GM23248 (cell line): Measurements from ENCODE around the gene C17orf114.

ENCODE experiments used
- EZH2 ChIP-seq: fragments of 200-600 bp; sonication (generic); IDR thresholded peaks from 2 replicates; pipeline ENCODE4 v1.6.1; 2018; ENCODE audit warnings: antibody characterized with exemption, mild to moderate bottlenecking; ENCODE audit not compliant: insufficient read depth, poor library complexity, severe bottlenecking
- EZH2phosphoT487 ChIP-seq: fragments of 200-600 bp; sonication (generic); IDR thresholded peaks from 2 replicates; pipeline ENCODE4 v1.6.1; 2018; ENCODE audit warnings: antibody characterized with exemption, moderate library complexity, mild to moderate bottlenecking, low read depth; ENCODE audit not compliant: insufficient read depth

- TF ChIP-seq EZH2, result no peak
- no peak for TF ChIP-seq EZH2phosphoT487
Measured at GRCh38 chr17:4833941-4834680, 32.0 kb upstream of the C17orf114 start.
